HepG2 (cell line): ENCODE measurements around the gene KDELR3. TPM values are rescaled to one million over a fixed set of nuclear protein-coding genes. Genes with fewer than 3 reads are reported as not detected.

Experiments used
- ATAC-seq: fragments of 200-7000 bp; cut with Tn5 transposase; 3 replicates; pipeline ENCODE4 v1.9.1; 2020; ENCODE audit warnings: mild to moderate bottlenecking, moderate library complexity
- BruUV-seq: library from RNA; stranded (reverse); fragments of 400-500 nt; replicated peaks from 2 replicates; lab custom pipeline; 2021; lab: Mats Ljungman, UMichigan
- CTCF ChIA-PET: fragments of 300-600 bp; formaldehyde crosslinking; extraction: SDS; loops from one replicate; lab custom pipeline; 2021; ENCODE audit warnings: low total read pairs, inconsistent platforms, low intra/inter-chr PET ratio; lab: Yijun Ruan, JAX
- POLR2A ChIA-PET: fragments of 350-600 bp; sonication (Branson Sonifier 250); formaldehyde crosslinking; loops from one replicate; lab custom pipeline; 2020; ENCODE audit warnings: antibody characterized with exemption, inconsistent platforms; lab: Yijun Ruan, JAX
- DNase-seq: peaks from one replicate; pipeline ENCODE4 v3.0.0-alpha.2; 2015; ENCODE audit warnings: low spot score
- FAIRE-seq: peaks from 3 replicates; lab custom pipeline; 2011; peaks lifted over from hg19 to GRCh38; lab: Jason Lieb, UNC
- H2AFZ ChIP-seq: one replicate; pipeline ENCODE4 v1.6.1; 2011; ENCODE audit warnings: low read length, inconsistent platforms
- H3K27ac ChIP-seq: fragments of 300-600 bp; 3 replicates; pipeline ENCODE4 v1.8.0; 2011; ENCODE audit warnings: mixed run types, mild to moderate bottlenecking, mixed read lengths, low read length, inconsistent platforms; ENCODE audit not compliant: insufficient read depth; ENCODE audit errors: extremely low read length
- H3K27me3 ChIP-seq, 2 experiments: fragments of 200-600 bp in 1 of 2; 2 replicates in 1 of 2; 3 replicates in 1 of 2; pipeline versions ENCODE4 v1.6.0 to v1.8.0; 2011; ENCODE audit warnings: low read length in 2 of 2, mild to moderate bottlenecking in 2 of 2, moderate library complexity in 2 of 2, inconsistent platforms in 1 of 2; ENCODE audit not compliant: insufficient read depth in 2 of 2, control insufficient read depth in 1 of 2
- H3K36me3 ChIP-seq, 2 experiments: fragments of 200-600 bp in 1 of 2; replicated peaks in 1 of 2; 2 replicates in 1 of 2; 3 replicates in 1 of 2; pipeline versions ENCODE4 v1.5.1 to v1.8.0; 2011; ENCODE audit warnings: low read length in 2 of 2, inconsistent platforms in 1 of 2; ENCODE audit not compliant: insufficient read depth in 2 of 2, control insufficient read depth in 1 of 2
- H3K4me1 ChIP-seq: 2 replicates; pipeline ENCODE4 v1.5.1; 2012; ENCODE audit warnings: low read length, inconsistent platforms; ENCODE audit not compliant: insufficient read depth
- H3K4me2 ChIP-seq: 2 replicates; pipeline ENCODE4 v1.6.0; 2011; ENCODE audit warnings: low read depth, low read length, inconsistent platforms
- H3K4me3 ChIP-seq, 3 experiments: fragments of 200-600 bp in 1 of 3; sonication (generic), shearing (Covaris generic) in 1 of 3; replicated peaks in 1 of 3; 2 replicates each; pipeline ENCODE4 v1.5.1; 2011 to 2016; ENCODE audit warnings: low read length in 3 of 3, inconsistent platforms in 2 of 3, low read depth in 2 of 3, mild to moderate bottlenecking in 2 of 3, control low read depth in 1 of 3, mixed read lengths in 1 of 3; ENCODE audit not compliant: insufficient read depth in 1 of 3
- H3K79me2 ChIP-seq: one replicate; pipeline ENCODE4 v1.6.1; 2011; ENCODE audit warnings: low read length, inconsistent platforms; ENCODE audit not compliant: insufficient read depth
- H3K9ac ChIP-seq: 2 replicates; pipeline ENCODE4 v1.6.0; 2011; ENCODE audit warnings: mild to moderate bottlenecking, low read depth, low read length, inconsistent platforms; ENCODE audit not compliant: insufficient read depth
- H3K9me3 ChIP-seq: 2 replicates; pipeline ENCODE4 v1.5.1; 2012; ENCODE audit warnings: mild to moderate bottlenecking, low read length
- H4K20me1 ChIP-seq: 2 replicates; pipeline ENCODE4 v1.6.0; 2011; ENCODE audit warnings: inconsistent platforms, mild to moderate bottlenecking, low read length, moderate library complexity; ENCODE audit not compliant: insufficient read depth
- FOXK1 ChIP-seq: sonication (generic); formaldehyde crosslinking; IDR thresholded peaks from 2 replicates; pipeline ENCODE4 v1.4.0; 2020; ENCODE audit warnings: low read depth, missing genetic modification reagents, borderline replicate concordance
- GFI1 ChIP-seq: sonication (generic); formaldehyde crosslinking; IDR thresholded peaks from 2 replicates; pipeline ENCODE4 v1.5.0; 2020; ENCODE audit warnings: missing genetic modification reagents, mild to moderate bottlenecking, borderline replicate concordance
- MTA1 ChIP-seq: sonication (generic); formaldehyde crosslinking; IDR thresholded peaks from 2 replicates; pipeline ENCODE4 v1.4.0; 2020; ENCODE audit warnings: missing genetic modification reagents, mild to moderate bottlenecking, borderline replicate concordance
- POLR2A ChIP-seq, 2 experiments: IDR thresholded peaks; 2 replicates each; pipeline ENCODE4 v1.6.1; 2011; ENCODE audit warnings: low read depth in 2 of 2, low read length in 2 of 2, mild to moderate bottlenecking in 1 of 2, moderate library complexity in 1 of 2; ENCODE audit not compliant: insufficient read depth in 1 of 2
- POLR2AphosphoS5 ChIP-seq: IDR thresholded peaks from 2 replicates; pipeline ENCODE4 v1.6.1; 2012; ENCODE audit warnings: low read depth, low read length
- POLR2G ChIP-seq: fragments of 200-400 bp; formaldehyde crosslinking; IDR thresholded peaks from 2 replicates; pipeline ENCODE4 v1.6.1; 2018; ENCODE audit warnings: mild to moderate bottlenecking, low read depth, low read length, moderate library complexity
- RBM22 ChIP-seq: fragments of 200-400 bp; formaldehyde crosslinking; optimal IDR thresholded peaks from 2 replicates; pipeline ENCODE3; 2017; ENCODE audit warnings: mild to moderate bottlenecking, low read length, moderate library complexity
- SMAD9 ChIP-seq: sonication (generic); formaldehyde crosslinking; IDR thresholded peaks from 2 replicates; pipeline ENCODE4 v1.5.1; 2020; ENCODE audit warnings: mild to moderate bottlenecking, missing genetic modification reagents
- SSRP1 ChIP-seq: IDR thresholded peaks from 2 replicates; pipeline ENCODE4 v1.6.1; 2016; ENCODE audit warnings: control low read depth
- ZC3H13 ChIP-seq: sonication (generic); formaldehyde crosslinking; IDR thresholded peaks from 2 replicates; pipeline ENCODE4 v1.8.1; 2023; ENCODE audit warnings: mild to moderate bottlenecking, missing genetic modification reagents, moderate library complexity
- ZNF263 ChIP-seq: sonication (generic); formaldehyde crosslinking; IDR thresholded peaks from 2 replicates; pipeline ENCODE4 v1.4.0; 2020; ENCODE audit warnings: missing genetic modification reagents
- ZNF484 ChIP-seq: sonication (generic); formaldehyde crosslinking; IDR thresholded peaks from 2 replicates; pipeline ENCODE4 v1.5.1; 2020; ENCODE audit warnings: mild to moderate bottlenecking, low read depth, missing genetic modification reagents, borderline replicate concordance
- WGBS: methylation state at CpG from one replicate; pipeline ENCODE4 v1.1.6; 2017; ENCODE audit warnings: low lambda C conversion rate; 5-methylcytosine and 5-hydroxymethylcytosine counted together
- in situ Hi-C: cut with HindIII; loops from 2 replicates; pipeline ENCODE4 v1.10.0; 2017; ENCODE audit warnings: low pct_unique_long_range_greater_than_20kb; ENCODE audit not compliant: extremely low pct_ligation_motif_present
- intact Hi-C: fragments of 100-400 bp; cut with micrococcal nuclease; formaldehyde crosslinking; loops from one replicate; pipeline ENCODE4 v1.10.0; 2022; ENCODE audit not compliant: unreplicated experiment
- polyA plus RNA-seq, 8 experiments: library from polyadenylated mRNA; depleted of rRNA in 3 of 8; stranded (reverse) in 7 of 8; unstranded in 1 of 8; fragments of >200 nt; fragmentation: Illumina TruSeq in 4 of 8; extraction: Trizol in 4 of 8; gene quantifications; 2 replicates each; pipeline versions ENCODE4 v1.2.1 to v1.2.3, GENCODE V29; 2011 to 2016; ENCODE audit warnings: low read depth in 4 of 8, missing spikeins in 1 of 8, mixed read lengths in 1 of 8; ENCODE audit not compliant: insufficient read depth in 1 of 8
- total RNA-seq, 5 experiments: library from RNA; depleted of rRNA; stranded (reverse); fragments of >200 nt; fragmentation: Illumina TruSeq; extraction: Trizol; gene quantifications; 2 replicates each; pipeline ENCODE4 v1.2.3, GENCODE V29; 2016; ENCODE audit warnings: low read depth in 1 of 5

The KDELR3 gene
- total and polyA plus RNA-seq, 2 of the 13 experiments (the other 11 are each of a cell fraction or from before 2014, with no cell fraction given), result 24.2 to 65.7 TPM

DNA sequence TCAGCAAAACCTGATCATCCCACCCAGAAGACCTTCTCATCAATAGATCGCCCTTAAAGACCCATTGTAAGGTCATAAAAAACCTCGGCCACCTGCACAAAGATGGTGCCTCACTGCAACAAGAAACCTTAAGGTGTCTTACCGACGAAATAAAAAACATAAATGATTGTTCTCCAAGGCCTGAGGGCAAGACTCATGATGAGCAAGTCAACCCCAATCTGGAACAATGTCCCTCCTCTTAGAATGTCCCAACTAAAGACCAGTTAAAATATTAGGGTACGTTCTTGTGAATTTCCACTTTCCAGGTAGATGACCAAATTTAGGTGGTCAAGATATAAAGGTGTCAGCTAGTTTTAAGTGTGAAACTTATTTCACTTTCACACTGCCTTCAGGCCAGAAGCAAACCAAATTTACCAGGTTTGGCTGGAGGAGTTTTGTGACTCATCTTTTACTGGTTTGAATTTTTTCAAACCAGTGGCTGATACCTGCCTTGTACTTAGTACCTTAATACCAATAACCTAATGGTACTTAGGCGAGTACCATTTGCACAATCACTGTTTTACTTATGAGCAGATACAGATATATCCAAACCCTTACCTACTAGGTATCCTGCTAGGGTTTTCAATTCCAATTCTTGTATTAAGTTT lies 14.9 kb downstream of the KDELR3 start:
- Histone ChIP-seq H3K4me2 (no peak overlapping the region), H3K9ac (no peak overlapping the region), H3K4me3 (no peak overlapping the region), H2AFZ (no peak overlapping the region), H3K4me1 (peaks cover 4% of the 10 kb centered on the region), H3K36me3 (peaks cover 12 to 42% of the 10 kb centered on the region in 2 experiments)
- POLR2A ChIA-PET, result interaction anchor here (0.6 to 2.2 kb wide), 2 partner anchors 8 to 13 kb away, joined by 3 to 18 read pairs; no protein-coding TSS in a partner anchor
- TSS peak; percentile 72 for BruUV-seq
- FAIRE-seq, result no peak
- TF ChIP-seq ZC3H13, result peak; percentile 44; the same call in 1 of the 2 replicates
- TF ChIP-seq SMAD9 (CRISPR knock-in tag), result no peak
- no peak for TF ChIP-seq FOXK1 (CRISPR knock-in tag)
- TF ChIP-seq ZNF263, result no peak
- 0 out of 2 replicates have a peak, but pooled peaks have one; percentile 48 for TF ChIP-seq SSRP1 (CRISPR knock-in tag)
- TF ChIP-seq POLR2AphosphoS5, result 0 out of 2 replicates have a peak, but pooled peaks have one; percentile 2
- TF ChIP-seq POLR2A (IDR thresholded peaks at IDR 0.05; ENCODE audit: insufficient read depth in 1 of 2, low read depth in 2 of 2, low read length in 2 of 2), result peak; percentile 23 to 37; a peak in 2 of 4 replicates
- TF ChIP-seq ZNF484, result no peak
- no peak for TF ChIP-seq MTA1 (CRISPR knock-in tag)
- TF ChIP-seq GFI1 (CRISPR knock-in tag), result no peak
- peak; percentile 92 for TF ChIP-seq RBM22
- peak; percentile 67 for TF ChIP-seq POLR2G
- TF ChIP-seq, all 625 proteins: peak for 6
- Histone ChIP-seq H3K9me3 (no peaks in the 10 kb centered on the region), H3K27me3 (no peaks in the 10 kb centered on the region), H3K27ac (no peak overlapping the region), H3K79me2 (no peaks in the 10 kb centered on the region), H4K20me1 (peaks cover 3% of the 10 kb centered on the region)
- in situ Hi-C loops, result no loop called here
- intact Hi-C loops, result no loop called here
- no peak for DNase-seq
- 100% methylated on average over 6 of the region's 6 CpGs for WGBS
- no peak for ATAC-seq
- CTCF ChIA-PET, result no interaction called here
